GM12878 (cell line): ENCODE results near the gene TRDMT1. TPM values are rescaled to one million over a fixed set of nuclear protein-coding genes. Genes with fewer than 3 reads are reported as not detected.
A peak's percentile ranks its signal among the peaks of the same experiment; 100 is the strongest.

Experiments used
- ATAC-seq: fragments of 200-7000 bp; cut with Tn5 transposase; 3 replicates; pipeline ENCODE4 v1.9.1; 2020; ENCODE audit warnings: mild to moderate bottlenecking, moderate library complexity
- BruUV-seq: library from RNA; stranded (reverse); fragments of 400-500 nt; replicated peaks from 2 replicates; lab custom pipeline; 2021; lab: Mats Ljungman, UMichigan
- CTCF ChIA-PET: fragments of 300-600 bp; sonication (Branson Sonifier 250); formaldehyde crosslinking; extraction: SDS; loops from one replicate; lab custom pipeline; 2021; ENCODE audit warnings: inconsistent platforms; lab: Yijun Ruan, JAX
- POLR2A ChIA-PET: fragments of 350-600 bp; formaldehyde crosslinking; extraction: SDS; loops from one replicate; lab custom pipeline; 2021; ENCODE audit warnings: inconsistent platforms; lab: Charles Lee
- RAD21 ChIA-PET: fragments of 300-600 bp; sonication (Branson Sonifier 250); formaldehyde crosslinking; loops from one replicate; lab custom pipeline; 2023; ENCODE audit warnings: antibody characterized with exemption; ENCODE audit not compliant: unreplicated experiment; lab: Charles Lee
- SMC1A ChIA-PET: fragments of 300-600 bp; sonication (Branson Sonifier 250); formaldehyde crosslinking; loops from one replicate; lab custom pipeline; 2023; ENCODE audit not compliant: unreplicated experiment, uncharacterized antibody; lab: Charles Lee
- DNase-seq: peaks from one replicate; pipeline ENCODE4 v3.0.0-alpha.2; 2011; ENCODE audit warnings: low read depth, low spot score
- FAIRE-seq: peaks from 3 replicates; lab custom pipeline; 2011; peaks lifted over from hg19 to GRCh38; lab: Jason Lieb, UNC
- H2AFZ ChIP-seq: 2 replicates; pipeline ENCODE4 v1.6.0; 2011; ENCODE audit warnings: low read depth, low read length, control low read depth; ENCODE audit not compliant: control insufficient read depth
- H3K27ac ChIP-seq: 2 replicates; pipeline ENCODE4 v1.5.1; 2011; ENCODE audit warnings: control low read depth; ENCODE audit not compliant: control insufficient read depth, insufficient read depth
- H3K27me3 ChIP-seq, 2 experiments: replicated peaks in 1 of 2; 2 replicates each; pipeline versions ENCODE4 v1.6.0 to v1.6.1; 2011; ENCODE audit warnings: low read length in 1 of 2; ENCODE audit not compliant: control insufficient read depth in 2 of 2, insufficient read depth in 2 of 2
- H3K36me3 ChIP-seq, 2 experiments: 2 replicates each; pipeline ENCODE4 v1.5.1; 2011; ENCODE audit warnings: low read length in 1 of 2; ENCODE audit not compliant: control insufficient read depth in 2 of 2, insufficient read depth in 2 of 2
- H3K4me1 ChIP-seq: 2 replicates; pipeline ENCODE4 v1.6.1; 2011; ENCODE audit warnings: mild to moderate bottlenecking, low read length, moderate library complexity, mixed read lengths; ENCODE audit not compliant: control insufficient read depth, insufficient read depth
- H3K4me2 ChIP-seq: 2 replicates; pipeline ENCODE4 v1.6.0; 2011; ENCODE audit warnings: control low read depth; ENCODE audit not compliant: control insufficient read depth, insufficient read depth
- H3K4me3 ChIP-seq: fragments of 200-600 bp; sonication (generic); 2 replicates; pipeline ENCODE4 v1.5.1; 2016
- H3K79me2 ChIP-seq: 2 replicates; pipeline ENCODE4 v1.6.0; 2011; ENCODE audit warnings: low read length; ENCODE audit not compliant: control insufficient read depth, insufficient read depth
- H3K9ac ChIP-seq: 2 replicates; pipeline ENCODE4 v1.8.0; 2011; ENCODE audit warnings: low read length, control low read depth, mixed read lengths; ENCODE audit not compliant: control insufficient read depth, insufficient read depth
- H3K9me3 ChIP-seq: replicated peaks from 3 replicates; pipeline ENCODE4 v1.5.1; 2011; ENCODE audit warnings: mild to moderate bottlenecking, low read length; ENCODE audit not compliant: control insufficient read depth, insufficient read depth
- H4K20me1 ChIP-seq: 2 replicates; pipeline ENCODE4 v1.6.0; 2011; ENCODE audit not compliant: control insufficient read depth, insufficient read depth
- CHD1 ChIP-seq: IDR thresholded peaks from 2 replicates; pipeline ENCODE4 v1.6.1; 2012; ENCODE audit warnings: low read depth, low read length, improper control_type of control experiment
- EED ChIP-seq: sonication (generic); IDR thresholded peaks from 2 replicates; pipeline ENCODE4 v1.6.1; 2016; ENCODE audit warnings: antibody characterized with exemption, low read depth
- NFIC ChIP-seq: IDR thresholded peaks from 2 replicates; pipeline ENCODE4 v1.6.1; 2012; ENCODE audit warnings: low read depth, mild to moderate bottlenecking, inconsistent platforms, low read length, moderate library complexity
- NR2C2 ChIP-seq: IDR thresholded peaks from 2 replicates; pipeline ENCODE4 v1.6.1; 2011; ENCODE audit warnings: borderline replicate concordance, low read depth; ENCODE audit not compliant: control insufficient read depth, insufficient read length
- POLR2AphosphoS5 ChIP-seq: IDR thresholded peaks from 2 replicates; pipeline ENCODE4 v1.6.1; 2011; ENCODE audit warnings: mild to moderate bottlenecking, low read length, inconsistent platforms
- RB1 ChIP-seq: fragments of 450-650 bp; formaldehyde crosslinking; IDR thresholded peaks from 2 replicates; pipeline ENCODE4 v1.6.1; 2017; ENCODE audit warnings: mild to moderate bottlenecking, borderline replicate concordance
- SRF ChIP-seq, 2 experiments: IDR thresholded peaks; 2 replicates each; pipeline ENCODE4 v1.6.1; 2011; ENCODE audit warnings: low read depth in 2 of 2, low read length in 2 of 2, mild to moderate bottlenecking in 1 of 2, moderate library complexity in 1 of 2
- TCF7 ChIP-seq: IDR thresholded peaks from 2 replicates; pipeline ENCODE4 v1.6.1; 2014; ENCODE audit warnings: antibody characterized with exemption, borderline replicate concordance
- WGBS: methylation state at CpG from one replicate; pipeline ENCODE4 v1.1.6; 2016; ENCODE audit warnings: low lambda C conversion rate; ENCODE audit not compliant: insufficient replicate concordance, insufficient coverage; ENCODE audit errors: missing lambda C conversion rate; 5-methylcytosine and 5-hydroxymethylcytosine counted together
- in situ Hi-C: fragments of 300-500 bp; cut with MboI; formaldehyde crosslinking; loops from 9 replicates; pipeline ENCODE4 v1.14.3; 2018; ENCODE audit warnings: mixed read lengths
- intact Hi-C: fragments of 100-400 bp; cut with micrococcal nuclease; formaldehyde crosslinking; loops from one replicate; pipeline ENCODE4 v1.14.2; 2022; ENCODE audit not compliant: unreplicated experiment
- polyA plus RNA-seq, 11 experiments: library from polyadenylated mRNA; depleted of rRNA in 4 of 11; unstranded in 6 of 11; stranded (reverse) in 5 of 11; fragments of >200 nt; fragmentation: Nextera tagmentation in 4 of 11; fragmentation: Illumina TruSeq in 1 of 11; extraction: Ambion mirVana in 4 of 11; extraction: Trizol in 1 of 11; gene quantifications; 1 replicate in 1 of 11; 2 replicates in 10 of 11; pipeline versions ENCODE4 v1.2.1 to v1.2.3, GENCODE V29; 2011 to 2016; ENCODE audit warnings: inconsistent platforms in 2 of 11, missing spikeins in 2 of 11, low read depth in 1 of 11
- total RNA-seq, 4 experiments: library from RNA; depleted of rRNA in 3 of 4; stranded (reverse); fragments of >200 nt in 3 of 4; fragmentation: Illumina TruSeq in 1 of 4; extraction: Trizol in 1 of 4; gene quantifications; 2 replicates each; pipeline versions ENCODE4 v1.2.1 to v1.2.3, GENCODE V29; 2013 to 2021

TRDMT1 gene
- total and polyA plus RNA-seq, 10 of the 15 experiments (the other 5 are each of a cell fraction or from before 2014, with no cell fraction given), result 2.3 to 9.7 (median 4.6) TPM

- H3K9ac ChIP-seq, result no peak overlapping the region
- FAIRE-seq, result no peak
- H3K4me1 ChIP-seq, result no peaks in the 10 kb centered on the region
- BruUV-seq, result no TSS peak
- H4K20me1 ChIP-seq, result no peaks in the 10 kb centered on the region
- ChIA-PET RAD21 (no interaction called here), SMC1A (interaction anchor here (0.9 to 1.4 kb wide), 3 partner anchors 14 to 37 kb away, joined by 3 read pairs; partner anchors contain the start of gene TRDMT1), CTCF (interaction anchor here (1.0 to 1.3 kb wide), 2 partner anchors 12 to 265 kb away, joined by 3 read pairs; no protein-coding TSS in a partner anchor), POLR2A (no interaction called here)
- intact Hi-C loops (loop anchor here (10.0 kb wide), 1 partner anchor 654 kb away; no protein-coding TSS in a partner anchor), in situ Hi-C loops (no loop called here)
- no peak for TF ChIP-seq CHD1
- TF ChIP-seq EED, result no peak
- TF ChIP-seq SRF (IDR thresholded peaks at IDR 0.05; ENCODE audit: low read depth in 2 of 2, low read length in 2 of 2), result no peak
- TF ChIP-seq POLR2AphosphoS5, result no peak
- no peak for TF ChIP-seq NR2C2
- TF ChIP-seq RB1, result no peak
- TF ChIP-seq TCF7, result no peak
- TF ChIP-seq NFIC, result no peak
- ATAC-seq, result peak; percentile 26; the same call in 2 of the 3 replicates
- H3K27ac ChIP-seq, result no peak overlapping the region
- no peaks in the 10 kb centered on the region; a peak in 2 of 4 replicates for H3K27me3 ChIP-seq
- H3K9me3 ChIP-seq, result no peaks in the 10 kb centered on the region; the same call in 2 of the 3 replicates
- no peak overlapping the region for H3K4me3 ChIP-seq
- 63% methylated on average over 12 of the region's 12 CpGs for WGBS
- H3K79me2 ChIP-seq, result no peaks in the 10 kb centered on the region
- no peak for DNase-seq
- H3K4me2 ChIP-seq, result no peak overlapping the region
- H3K36me3 ChIP-seq, result peaks cover 5 to 7% of the 10 kb centered on the region in 2 experiments; a peak in 3 of 4 replicates
- H2AFZ ChIP-seq, result no peak overlapping the region
These were observed 37.2 kb upstream of the TRDMT1 start for GRCh38 chr10:17238445-17239291.
